Sigmoid colon (tissue), 7 donors: ENCODE measurements around the gene KAT8. TPM values are rescaled to one million over a fixed set of nuclear protein-coding genes. Genes with fewer than 3 reads are reported as not detected.
"Not testable (repeated sequence)": the region's sequence is repeated elsewhere in the genome, so short reads cannot be mapped to it uniquely, and the experiment has no call there.

Source experiments
- DNase-seq: peaks from one replicate; pipeline ENCODE4 v3.0.0-alpha.2; 2019
- H3K27ac ChIP-seq, 4 donors: fragments of 200-600 bp; sonication (generic); one replicate each; pipeline ENCODE4 v1.5.1; 2016 to 2019; ENCODE audit warnings: mild to moderate bottlenecking in 1 of 4
- H3K27me3 ChIP-seq, 3 donors: fragments of 200-600 bp; sonication (generic); one replicate each; pipeline ENCODE4 v1.5.1; 2019; ENCODE audit warnings: mild to moderate bottlenecking in 1 of 3
- H3K36me3 ChIP-seq, 4 donors: fragments of 200-600 bp; sonication (generic); one replicate each; pipeline ENCODE4 v1.5.1; 2016 to 2019
- H3K4me1 ChIP-seq, 4 donors: fragments of 200-600 bp; sonication (generic); one replicate each; pipeline ENCODE4 v1.5.1; 2017 to 2019
- H3K4me3 ChIP-seq, 4 donors: fragments of 200-600 bp; sonication (generic); one replicate each; pipeline ENCODE4 v1.5.1; 2017 to 2019; ENCODE audit warnings: mild to moderate bottlenecking in 2 of 4, moderate library complexity in 1 of 4
- H3K9me3 ChIP-seq, 4 donors: fragments of 200-600 bp in 3 of 4; sonication (generic) in 3 of 4; one replicate each; pipeline versions ENCODE4 v1.5.1 to v1.6.1; 2013 to 2019
- EP300 ChIP-seq, 4 donors: sonication (generic); formaldehyde crosslinking; IDR thresholded peaks; one replicate each; pipeline ENCODE4 v1.6.1; 2017; ENCODE audit warnings: antibody characterized with exemption in 4 of 4
- POLR2A ChIP-seq, 2 donors: fragments of 450-650 bp; IDR thresholded peaks; one replicate each; pipeline ENCODE4 v1.6.1; 2016; ENCODE audit warnings: antibody characterized with exemption in 2 of 2, mild to moderate bottlenecking in 2 of 2, moderate library complexity in 2 of 2
- POLR2AphosphoS5 ChIP-seq, 4 donors: sonication (generic); formaldehyde crosslinking; IDR thresholded peaks; one replicate each; pipeline ENCODE4 v1.6.1; 2017; ENCODE audit warnings: antibody characterized with exemption in 4 of 4
- WGBS, 2 donors: extraction: QIAGEN DNeasy Blood & Tissue Kit; methylation state at CpG; one replicate each; pipeline ENCODE4 v1.1.7; 2013; 5-methylcytosine and 5-hydroxymethylcytosine counted together
- intact Hi-C: fragments of 100-400 bp; cut with DNase I; formaldehyde crosslinking; loops from one replicate; pipeline ENCODE4 v1.15.1; 2023
- polyA plus RNA-seq, 3 donors: library from polyadenylated mRNA; stranded (reverse); fragments of 200-250 nt; gene quantifications; one replicate each; pipeline ENCODE4 v1.2.3, GENCODE V29; 2013
- total RNA-seq, 4 donors: library from RNA; depleted of rRNA; stranded (reverse); fragments of >200 nt; gene quantifications; one replicate each; pipeline ENCODE4 v1.1.0, GENCODE V29; 2016
- TF ChIP-seq, protein P1 (sequence below), 4 experiments: fragments of 450-650 bp in 3 of 4; fragments of 200-600 bp in 1 of 4; IDR thresholded peaks; one replicate each; pipeline ENCODE4 v1.5.1; 2016 to 2019; ENCODE audit warnings: antibody characterized with exemption in 4 of 4, mild to moderate bottlenecking in 3 of 4, moderate library complexity in 2 of 4
- donor health status: healthy with polysubstance abuse.
- donor health status: Bipolar disorder and iron deficiency.
- donor health status: healthy.

Gene KAT8
- total and polyA plus RNA-seq, 7 donors = 31.2 to 65.7 (median 57.1) TPM

DNA sequence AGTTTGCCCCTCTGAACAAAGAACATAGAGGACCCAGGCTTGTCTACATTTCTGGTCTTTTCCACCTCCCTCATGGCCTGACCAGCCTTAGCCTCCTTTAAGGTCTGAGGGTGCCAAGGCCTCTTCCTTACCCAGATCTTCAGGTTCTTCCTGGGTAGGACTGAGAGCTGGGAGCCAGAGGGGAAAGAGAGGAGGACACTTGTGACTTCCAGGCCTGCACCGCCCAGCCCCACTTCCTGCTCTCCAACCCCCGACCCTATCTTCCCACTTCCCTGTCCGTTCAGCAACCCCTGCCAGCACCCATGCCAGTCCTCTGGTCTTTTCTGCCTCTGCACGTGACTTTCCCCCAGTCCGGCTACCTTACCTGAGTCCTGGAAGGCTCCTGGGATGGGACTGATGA is 31.9 kb downstream of the KAT8 start:
- Histone ChIP-seq H3K4me3 (no peak overlapping the region), H3K27ac (peak overlapping the region in 1 of 4 donors; percentile 27), H3K9me3 (no peaks in the 10 kb centered on the region), H3K4me1 (peaks cover 0 to 7% (median 2%) of the 10 kb centered on the region in 4 donors), H3K27me3 (peaks cover 5 to 31% (median 20%) of the 10 kb centered on the region in 3 donors), H3K36me3 (no peaks in the 10 kb centered on the region)
- DNase-seq = no peak
- 72 to 84% methylated on average over 5 of the region's 5 CpGs for WGBS, 2 donors
- TF ChIP-seq, protein P1, sequence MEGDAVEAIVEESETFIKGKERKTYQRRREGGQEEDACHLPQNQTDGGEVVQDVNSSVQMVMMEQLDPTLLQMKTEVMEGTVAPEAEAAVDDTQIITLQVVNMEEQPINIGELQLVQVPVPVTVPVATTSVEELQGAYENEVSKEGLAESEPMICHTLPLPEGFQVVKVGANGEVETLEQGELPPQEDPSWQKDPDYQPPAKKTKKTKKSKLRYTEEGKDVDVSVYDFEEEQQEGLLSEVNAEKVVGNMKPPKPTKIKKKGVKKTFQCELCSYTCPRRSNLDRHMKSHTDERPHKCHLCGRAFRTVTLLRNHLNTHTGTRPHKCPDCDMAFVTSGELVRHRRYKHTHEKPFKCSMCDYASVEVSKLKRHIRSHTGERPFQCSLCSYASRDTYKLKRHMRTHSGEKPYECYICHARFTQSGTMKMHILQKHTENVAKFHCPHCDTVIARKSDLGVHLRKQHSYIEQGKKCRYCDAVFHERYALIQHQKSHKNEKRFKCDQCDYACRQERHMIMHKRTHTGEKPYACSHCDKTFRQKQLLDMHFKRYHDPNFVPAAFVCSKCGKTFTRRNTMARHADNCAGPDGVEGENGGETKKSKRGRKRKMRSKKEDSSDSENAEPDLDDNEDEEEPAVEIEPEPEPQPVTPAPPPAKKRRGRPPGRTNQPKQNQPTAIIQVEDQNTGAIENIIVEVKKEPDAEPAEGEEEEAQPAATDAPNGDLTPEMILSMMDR (IDR thresholded peaks at IDR 0.05) = no peak
- TF ChIP-seq EP300 (IDR thresholded peaks at IDR 0.05) (no peak), POLR2AphosphoS5 (IDR thresholded peaks at IDR 0.05) (no peak)
- intact Hi-C loops = no loop called here

DNA sequence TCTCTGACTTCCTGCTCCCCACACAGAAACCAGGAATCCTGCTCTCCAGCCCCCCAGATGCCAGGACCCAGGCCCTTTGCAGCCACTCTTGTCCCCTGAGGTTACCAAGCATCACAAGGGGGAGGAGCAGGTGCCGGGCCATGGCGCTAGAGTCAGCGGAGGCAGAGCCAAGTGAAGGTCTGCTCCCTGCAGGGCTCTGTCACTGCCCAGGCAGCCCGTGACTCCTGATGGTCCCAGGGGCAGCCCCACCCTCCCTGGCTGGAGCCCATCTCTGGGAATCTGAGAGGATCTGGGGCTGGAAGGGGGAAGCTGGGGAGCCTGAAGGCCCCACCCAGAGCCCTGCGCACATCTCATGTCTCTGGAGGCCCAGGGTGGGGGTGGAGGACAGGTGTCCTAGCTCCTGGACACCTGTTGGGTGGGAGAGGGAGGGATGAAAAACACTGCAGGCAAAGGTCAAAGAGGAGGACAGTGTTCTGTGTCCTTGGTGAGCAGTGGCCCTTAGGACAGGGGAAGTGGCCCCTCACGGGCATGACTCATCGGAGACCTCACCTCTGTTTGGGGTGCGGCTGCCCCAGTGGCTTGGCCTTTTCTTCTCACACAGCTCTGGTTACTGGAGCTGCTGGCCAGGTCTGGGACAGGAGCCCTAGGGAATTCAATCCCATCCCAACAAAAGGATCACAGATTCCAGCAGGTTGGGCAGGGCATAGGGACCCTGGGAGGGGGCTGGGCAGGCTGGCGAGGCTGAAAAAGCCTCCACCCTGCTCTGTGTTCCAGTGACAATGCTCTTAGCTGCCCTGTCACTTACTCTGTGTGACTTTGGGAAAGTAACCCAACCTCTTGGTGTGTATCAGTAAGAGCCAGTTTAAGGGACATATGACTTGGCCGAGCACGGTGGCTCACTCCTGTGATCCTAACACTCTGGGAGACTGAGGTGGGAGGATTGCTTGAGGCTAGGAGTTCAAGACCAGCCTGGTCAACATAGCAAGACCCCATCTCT is 32.7 kb downstream of the KAT8 start, which contains the start of gene PRSS36:
PRSS36 (minus strand) TSS at position 173 of the 997 bp plus-strand sequence; CDS start at position 142, 31 bp downstream.
- H3K27me3 ChIP-seq = peaks cover 5 to 31% (median 20%) of the 10 kb centered on the region in 3 donors
- intact Hi-C loops = no loop called here

DNA sequence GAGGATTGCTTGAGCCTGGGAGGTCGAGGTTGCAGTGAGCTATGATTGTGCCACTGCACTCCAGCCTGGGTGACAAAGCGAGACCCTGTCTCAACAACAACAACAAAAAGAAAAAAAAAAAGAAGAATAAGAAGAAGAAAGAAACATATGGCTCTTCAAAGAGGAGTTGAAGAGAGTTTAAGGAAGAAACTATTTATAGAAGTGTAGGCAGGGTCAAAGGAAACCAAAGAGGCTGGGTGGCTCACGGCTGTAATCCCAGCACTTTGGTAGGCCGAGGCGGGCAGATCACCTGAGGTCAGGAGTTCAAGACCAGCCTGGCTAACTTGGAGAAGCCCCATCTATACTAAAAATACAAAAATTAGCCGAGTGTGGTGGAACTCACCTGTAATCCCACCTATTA is 33.5 kb downstream of the KAT8 start:
- H3K4me3 ChIP-seq, DNase-seq, intact Hi-C loops, H3K27ac ChIP-seq, H3K36me3 ChIP-seq, H3K9me3 ChIP-seq, H3K4me1 ChIP-seq: not testable (repeated sequence)
- WGBS, 2 donors = 64 to 86% methylated on average over 6 of the region's 6 CpGs
- peaks cover 5 to 31% (median 20%) of the 10 kb centered on the region in 3 donors for H3K27me3 ChIP-seq

More for the DNA sequence above, 32.7 kb downstream of the KAT8 start, which contains the start of gene PRSS36:
- DNase-seq = no peak
- H3K4me3 ChIP-seq = no peak within 1 kb of the TSS
- 81 to 84% methylated on average over 11 of the region's 11 CpGs for WGBS, 2 donors
- H3K27ac ChIP-seq = peak within 1 kb of the TSS in 2 of 4 donors; percentile 18 to 27
- no peaks in the 10 kb centered on the region for H3K9me3 ChIP-seq
- H3K36me3 ChIP-seq = no peaks in the 10 kb centered on the region
- peaks cover 0 to 7% (median 2%) of the 10 kb centered on the region in 4 donors for H3K4me1 ChIP-seq
- no peak for TF ChIP-seq POLR2AphosphoS5 (IDR thresholded peaks at IDR 0.05)
- TF ChIP-seq, protein P1 (IDR thresholded peaks at IDR 0.05) = no peak
- TF ChIP-seq EP300 (IDR thresholded peaks at IDR 0.05) = no peak
- no peak for TF ChIP-seq POLR2A (IDR thresholded peaks at IDR 0.05)

DNA sequence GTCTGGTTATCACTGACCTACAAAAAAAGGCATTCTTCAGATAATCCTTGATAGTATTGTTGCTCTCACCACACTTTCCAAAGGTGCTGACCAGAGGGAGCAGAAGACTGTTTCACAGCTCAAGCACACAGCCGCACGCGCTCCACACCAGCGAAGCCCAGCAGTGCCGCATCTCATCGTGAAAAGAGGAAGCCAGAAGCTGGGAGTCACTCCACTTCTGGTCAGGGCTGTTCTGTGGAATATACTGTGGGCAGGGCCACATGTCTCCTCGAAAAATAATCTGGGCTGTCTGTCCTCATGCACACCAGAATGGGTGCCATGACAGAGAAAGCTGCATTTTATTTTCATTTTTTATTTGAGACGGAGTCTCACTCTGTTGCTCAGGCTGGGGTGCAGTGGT is 39.7 kb downstream of the KAT8 start:
- Histone ChIP-seq H3K27ac (no peak overlapping the region), H3K36me3 (no peaks in the 10 kb centered on the region), H3K4me3 (no peak overlapping the region), H3K4me1 (no peaks in the 10 kb centered on the region), H3K9me3 (no peaks in the 10 kb centered on the region), H3K27me3 (no peaks in the 10 kb centered on the region)
- DNase-seq = no peak
- intact Hi-C loops = no loop called here
- TF ChIP-seq POLR2A (IDR thresholded peaks at IDR 0.05) = no peak
- TF ChIP-seq POLR2AphosphoS5 (IDR thresholded peaks at IDR 0.05) = no peak
- TF ChIP-seq EP300 (IDR thresholded peaks at IDR 0.05) = no peak
- TF ChIP-seq, protein P1 (IDR thresholded peaks at IDR 0.05) = no peak
- 36 to 47% methylated on average over 8 of the region's 8 CpGs for WGBS, 2 donors

DNA sequence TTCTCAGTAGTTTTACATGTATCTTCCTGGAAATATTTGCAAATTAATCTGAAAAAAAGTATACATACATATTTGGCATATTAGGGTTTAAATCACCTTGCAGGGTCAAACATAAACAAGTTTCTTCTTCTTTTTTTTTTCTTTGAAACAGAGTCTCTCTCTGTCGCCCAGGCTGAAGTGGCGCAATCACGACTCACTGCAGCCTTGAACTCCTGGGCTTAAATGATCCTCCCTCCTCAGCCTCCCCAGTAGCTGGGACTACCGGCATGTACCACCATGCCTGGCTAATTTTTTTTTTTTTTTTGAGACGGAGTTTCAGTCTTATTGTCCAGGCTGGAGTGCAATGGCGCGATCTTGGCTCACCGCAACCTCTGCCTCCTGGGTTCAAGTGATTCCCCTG is 49.9 kb downstream of the KAT8 start:
- DNase-seq = no peak
- H3K4me3 ChIP-seq = no peak overlapping the region
- no peaks in the 10 kb centered on the region for H3K27me3 ChIP-seq
- no peak overlapping the region for H3K27ac ChIP-seq
- 91 to 93% methylated on average over 8 of the region's 8 CpGs for WGBS, 2 donors
- H3K4me1 ChIP-seq = no peaks in the 10 kb centered on the region
- H3K9me3 ChIP-seq = no peaks in the 10 kb centered on the region
- H3K36me3 ChIP-seq = no peaks in the 10 kb centered on the region
- no peak for TF ChIP-seq EP300 (IDR thresholded peaks at IDR 0.05)
- TF ChIP-seq POLR2AphosphoS5 (IDR thresholded peaks at IDR 0.05) = no peak
- no peak for TF ChIP-seq POLR2A (IDR thresholded peaks at IDR 0.05)
- TF ChIP-seq, protein P1 (IDR thresholded peaks at IDR 0.05) = no peak
- intact Hi-C loops = no loop called here
